Lower lobe of right lung (tissue), 2 donors: ENCODE measurements around the gene CCDC167. TPM values are rescaled to one million over a fixed set of nuclear protein-coding genes. Genes with fewer than 3 reads are reported as not detected.

Source experiments
- ATAC-seq, 2 donors: fragments of 200-7000 bp; cut with Tn5 transposase; one replicate each; pipeline ENCODE4 v1.9.1; 2020 to 2022; ENCODE audit warnings: mild to moderate bottlenecking in 2 of 2, moderate library complexity in 2 of 2
- DNase-seq: peaks from one replicate; pipeline ENCODE4 v3.0.0-alpha.2; 2020
- H3K27ac ChIP-seq: fragments of 200-600 bp; one replicate; pipeline ENCODE4 v1.8.0; 2022
- H3K27me3 ChIP-seq: fragments of 200-600 bp; one replicate; pipeline ENCODE4 v1.8.0; 2022; ENCODE audit warnings: low read depth
- H3K36me3 ChIP-seq: fragments of 200-600 bp; one replicate; pipeline ENCODE4 v1.8.0; 2022; ENCODE audit warnings: mild to moderate bottlenecking
- H3K4me1 ChIP-seq: fragments of 200-600 bp; one replicate; pipeline ENCODE4 v1.8.0; 2022
- H3K4me3 ChIP-seq: fragments of 200-600 bp; one replicate; pipeline ENCODE4 v1.8.0; 2022; ENCODE audit warnings: mild to moderate bottlenecking
- H3K9me3 ChIP-seq: fragments of 200-600 bp; one replicate; pipeline ENCODE4 v1.8.0; 2022
- CTCF ChIP-seq: fragments of 200-600 bp; IDR thresholded peaks from one replicate; pipeline ENCODE4 v1.8.0; 2022; ENCODE audit warnings: antibody characterized with exemption, mild to moderate bottlenecking
- intact Hi-C: fragments of 100-400 bp; cut with DNase I; formaldehyde crosslinking; loops from one replicate; pipeline ENCODE4 v1.11.0; 2022
- total RNA-seq: library from RNA; stranded (reverse); fragmentation: NEBNext Ultra II Directional; extraction: Animal tissue kit (Norgen Biotek cat#: 25700); gene quantifications from one replicate; pipeline ENCODE4 v1.2.1, GENCODE V29; 2021
- donor health status: DM: no; HTN: yes; CAD: no; lungs with severe emphysema.

CCDC167 gene
- total RNA-seq, 1 donor from 2014 or later = 12.7 TPM

- ATAC-seq (no peak), DNase-seq (no peak)
- TF ChIP-seq CTCF = no peak
- intact Hi-C loops = no loop called here
- H3K4me3 ChIP-seq = no peak overlapping the region
- H3K27me3 ChIP-seq = peaks cover 25% of the 10 kb centered on the region
- no peaks in the 10 kb centered on the region for H3K9me3 ChIP-seq
- H3K4me1 ChIP-seq = peaks cover 8% of the 10 kb centered on the region
- peak overlapping the region; percentile 31 for H3K27ac ChIP-seq
- no peaks in the 10 kb centered on the region for H3K36me3 ChIP-seq
Measured at GRCh38 chr6:37514321-37514771, 14.7 kb upstream of the CCDC167 start.

- no peaks in the 10 kb centered on the region for H3K36me3 ChIP-seq
- no peak overlapping the region for H3K27ac ChIP-seq
- no peak for ATAC-seq
- intact Hi-C loops = no loop called here
- peaks cover 8% of the 10 kb centered on the region for H3K4me1 ChIP-seq
- DNase-seq = no peak
- no peaks in the 10 kb centered on the region for H3K9me3 ChIP-seq
- peaks cover 25% of the 10 kb centered on the region for H3K27me3 ChIP-seq
- no peak overlapping the region for H3K4me3 ChIP-seq
- no peak for TF ChIP-seq CTCF
Measured at GRCh38 chr6:37513576-37513975, 13.9 kb upstream of the CCDC167 start.

GRCh38 chr6:37513155-37513554, 13.5 kb upstream of the CCDC167 start:
- no peak for DNase-seq
- H3K27me3 ChIP-seq = peaks cover 25% of the 10 kb centered on the region
- intact Hi-C loops = no loop called here
- H3K27ac ChIP-seq = no peak overlapping the region
- no peak for TF ChIP-seq CTCF
- peaks cover 8% of the 10 kb centered on the region for H3K4me1 ChIP-seq
- H3K4me3 ChIP-seq = no peak overlapping the region
- no peaks in the 10 kb centered on the region for H3K9me3 ChIP-seq
- no peaks in the 10 kb centered on the region for H3K36me3 ChIP-seq
- ATAC-seq = no peak

GRCh38 chr6:37512400-37513011, 12.8 kb upstream of the CCDC167 start:
- intact Hi-C loops = no loop called here
- Histone ChIP-seq H3K4me3 (no peak overlapping the region), H3K27me3 (peaks cover 25% of the 10 kb centered on the region), H3K9me3 (no peaks in the 10 kb centered on the region), H3K36me3 (no peaks in the 10 kb centered on the region), H3K27ac (no peak overlapping the region), H3K4me1 (peaks cover 8% of the 10 kb centered on the region)
- no peak for TF ChIP-seq CTCF
- ATAC-seq (no peak), DNase-seq (no peak)

- DNase-seq = no peak
- Histone ChIP-seq H3K4me3 (no peak overlapping the region), H3K9me3 (no peaks in the 10 kb centered on the region), H3K4me1 (peaks cover 8% of the 10 kb centered on the region), H3K27ac (no peak overlapping the region), H3K27me3 (peaks cover 25% of the 10 kb centered on the region), H3K36me3 (no peaks in the 10 kb centered on the region)
- TF ChIP-seq CTCF = no peak
- intact Hi-C loops = no loop called here
- ATAC-seq = no peak
Measured at GRCh38 chr6:37511910-37512399, 12.3 kb upstream of the CCDC167 start.
